Measurements from ENCODE around the gene ANKUB1.
A peak's percentile ranks its signal among the peaks of the same experiment; 100 is the strongest.

Gene ANKUB1

DNA sequence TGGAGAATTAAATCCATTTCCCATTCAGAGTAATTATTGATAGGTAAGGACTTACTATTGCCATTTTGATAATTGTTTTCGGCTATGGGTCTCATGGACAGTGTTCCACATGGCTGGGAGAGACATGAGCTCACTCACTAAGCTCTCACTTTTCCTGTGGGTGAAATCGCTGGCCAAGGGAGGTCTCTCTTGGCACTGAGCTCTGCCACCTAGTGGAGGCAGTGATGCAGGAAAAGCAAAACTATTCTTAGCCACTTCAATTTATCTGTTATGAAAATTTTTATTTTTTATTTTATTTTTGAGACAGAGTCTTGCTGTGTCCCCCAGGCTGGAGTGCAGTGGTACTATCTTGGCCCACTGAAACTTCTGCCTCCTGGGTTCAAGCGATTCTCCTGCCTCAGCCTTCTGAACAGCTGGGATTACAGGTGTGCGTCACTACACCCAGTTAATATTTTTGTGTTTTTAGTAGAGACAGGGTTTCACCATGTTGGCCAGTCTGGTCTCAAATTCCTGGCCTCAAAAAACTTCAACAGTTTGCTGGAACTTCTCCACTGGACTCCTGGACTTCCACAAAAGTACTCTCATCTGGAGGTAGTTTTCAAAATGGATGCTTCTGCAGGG lies 16.0 kb upstream of the ANKUB1 start:
- peak; percentile 83 for DNase-seq

GRCh38 chr3:149806171-149806778 lies 13.9 kb upstream of the ANKUB1 start:
- no peak for DNase-seq

DNA sequence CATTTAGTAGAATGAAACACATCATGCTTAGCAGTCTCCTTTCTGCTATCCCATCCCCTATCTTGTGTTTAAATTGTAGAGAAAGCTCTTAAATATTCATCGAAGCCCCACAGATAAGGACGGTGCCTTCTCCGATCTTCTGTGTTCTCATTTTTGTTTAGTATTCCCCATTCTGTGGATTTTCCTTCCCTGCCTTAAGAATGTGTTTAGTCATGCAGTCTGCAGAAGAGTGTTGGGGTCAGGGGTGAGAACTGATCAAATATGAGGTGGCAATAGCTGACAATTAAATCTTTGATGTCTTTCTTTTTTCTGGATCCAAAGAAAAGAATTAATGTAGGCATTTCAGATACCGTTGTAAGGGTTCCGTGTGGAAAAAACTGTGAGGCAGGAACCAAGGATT lies 9.3 kb upstream of the ANKUB1 start:
- no peak for DNase-seq

DNA sequence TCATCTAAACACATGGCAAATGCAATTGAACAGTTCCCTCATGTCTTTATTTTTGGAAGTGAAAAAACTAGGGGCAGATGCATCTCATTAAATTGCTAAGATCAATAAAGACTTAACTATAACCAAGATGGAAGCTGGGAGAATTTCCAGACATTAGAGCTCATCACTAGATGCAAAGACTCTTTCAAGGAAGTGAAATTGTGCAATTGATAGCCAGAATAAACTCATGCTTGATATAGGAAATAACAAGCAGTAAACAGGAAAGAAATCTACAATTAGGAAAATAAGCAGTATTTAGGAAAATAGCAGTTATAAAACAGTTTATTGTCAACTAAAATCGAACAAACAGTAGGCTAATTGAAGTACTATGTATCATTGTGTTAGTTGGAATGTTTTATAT lies 8.8 kb upstream of the ANKUB1 start:
- no peak for DNase-seq

- no peak for DNase-seq
Observed at GRCh38 chr3:149800693-149801092, 8.3 kb upstream of the ANKUB1 start.

DNA sequence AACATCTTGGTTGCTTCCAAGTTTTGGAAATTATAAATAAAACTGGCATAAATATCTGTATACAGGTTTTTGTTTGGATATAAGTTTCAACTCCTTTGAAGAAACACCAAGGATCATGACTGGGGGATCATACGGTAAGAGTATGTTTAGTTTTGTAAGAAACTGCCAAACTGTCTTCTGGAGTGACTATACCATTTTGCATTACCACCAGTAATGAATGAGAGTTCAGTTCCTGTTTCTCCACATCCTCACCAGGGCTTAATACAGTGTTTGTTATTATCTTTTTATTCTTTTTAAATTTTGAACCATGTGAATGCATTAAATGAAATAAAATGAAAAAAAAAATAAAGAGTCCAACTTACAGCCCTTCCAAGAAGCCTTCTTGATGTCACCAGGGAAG lies 3.7 kb upstream of the ANKUB1 start:
- no peak for DNase-seq

GRCh38 chr3:149790698-149791097 lies 1.7 kb downstream of the ANKUB1 start:
- no peak for DNase-seq

- no peak for DNase-seq
Observed at GRCh38 chr3:149790268-149790667, 2.1 kb downstream of the ANKUB1 start.

DNA sequence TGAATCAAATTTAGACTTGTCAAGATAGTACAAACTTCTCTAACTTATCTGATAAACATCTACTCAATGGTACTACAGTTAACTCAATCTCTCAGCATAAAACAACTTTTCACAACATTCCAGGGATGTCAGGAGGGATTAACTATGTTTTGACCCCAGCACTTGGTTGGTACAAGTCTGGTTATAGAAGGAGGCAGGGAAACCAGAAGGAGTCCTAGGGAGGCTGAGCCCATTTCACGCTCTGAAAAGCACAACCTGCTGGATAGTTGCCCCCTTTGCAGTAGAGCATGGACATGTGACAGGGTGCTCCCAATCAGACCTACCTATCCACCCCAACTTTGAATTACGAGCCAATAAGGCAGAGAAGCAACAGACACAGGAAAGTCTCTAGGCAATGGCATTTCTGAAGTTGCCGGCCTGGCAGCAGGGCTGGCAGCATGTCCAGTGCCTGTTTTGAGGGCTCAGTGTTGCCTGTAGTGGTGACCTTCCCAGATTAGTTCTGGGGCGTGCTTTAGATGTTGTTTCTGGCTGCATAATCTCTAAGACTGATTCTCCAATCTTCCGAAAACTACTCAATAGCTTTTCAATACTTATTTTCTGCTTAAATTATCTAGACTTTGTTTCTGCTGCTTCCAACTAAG lies 8.2 kb downstream of the ANKUB1 start:
- no peak for DNase-seq

DNA sequence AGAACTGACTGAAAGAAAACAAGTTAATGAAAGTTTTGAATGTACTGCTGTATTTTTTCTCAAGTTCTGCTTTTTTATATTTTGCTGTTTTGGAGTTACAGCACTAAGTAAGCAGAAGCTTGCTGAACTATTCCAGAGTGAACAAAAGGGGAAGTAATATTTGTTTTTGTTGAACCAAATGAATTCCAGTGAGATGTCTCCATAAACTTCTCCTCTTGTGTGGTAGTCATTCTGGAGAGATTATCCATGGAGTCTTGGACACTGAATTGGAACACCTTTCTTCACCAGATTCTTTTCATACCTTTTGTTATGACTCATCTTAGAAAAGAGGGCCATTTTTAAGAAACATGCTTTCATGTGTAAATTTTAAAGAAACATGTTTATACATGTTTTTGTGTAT lies 8.8 kb downstream of the ANKUB1 start:
- no peak for DNase-seq

GRCh38 chr3:149781741-149782140 lies 10.6 kb downstream of the ANKUB1 start:
- no peak for DNase-seq

DNA sequence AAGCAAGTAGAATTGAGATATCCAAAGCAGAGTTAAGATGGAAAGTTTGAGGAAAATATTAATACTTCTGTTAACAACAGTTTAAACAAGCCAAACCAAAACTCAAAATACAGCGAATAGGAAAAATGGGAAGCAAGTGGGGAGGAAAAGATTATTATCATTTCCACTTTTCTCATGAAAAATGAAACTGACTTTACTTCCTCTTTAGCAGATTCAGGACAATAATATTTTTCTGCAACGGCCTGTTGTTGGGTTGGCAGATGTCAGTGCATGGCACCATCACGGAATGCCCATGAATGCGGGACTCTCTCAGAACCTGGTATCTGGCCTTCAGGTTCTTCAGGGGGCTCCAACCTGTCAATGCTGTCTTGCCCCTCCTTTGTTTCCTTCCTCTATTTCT lies 11.1 kb downstream of the ANKUB1 start:
- peak; percentile 50 for DNase-seq

DNA sequence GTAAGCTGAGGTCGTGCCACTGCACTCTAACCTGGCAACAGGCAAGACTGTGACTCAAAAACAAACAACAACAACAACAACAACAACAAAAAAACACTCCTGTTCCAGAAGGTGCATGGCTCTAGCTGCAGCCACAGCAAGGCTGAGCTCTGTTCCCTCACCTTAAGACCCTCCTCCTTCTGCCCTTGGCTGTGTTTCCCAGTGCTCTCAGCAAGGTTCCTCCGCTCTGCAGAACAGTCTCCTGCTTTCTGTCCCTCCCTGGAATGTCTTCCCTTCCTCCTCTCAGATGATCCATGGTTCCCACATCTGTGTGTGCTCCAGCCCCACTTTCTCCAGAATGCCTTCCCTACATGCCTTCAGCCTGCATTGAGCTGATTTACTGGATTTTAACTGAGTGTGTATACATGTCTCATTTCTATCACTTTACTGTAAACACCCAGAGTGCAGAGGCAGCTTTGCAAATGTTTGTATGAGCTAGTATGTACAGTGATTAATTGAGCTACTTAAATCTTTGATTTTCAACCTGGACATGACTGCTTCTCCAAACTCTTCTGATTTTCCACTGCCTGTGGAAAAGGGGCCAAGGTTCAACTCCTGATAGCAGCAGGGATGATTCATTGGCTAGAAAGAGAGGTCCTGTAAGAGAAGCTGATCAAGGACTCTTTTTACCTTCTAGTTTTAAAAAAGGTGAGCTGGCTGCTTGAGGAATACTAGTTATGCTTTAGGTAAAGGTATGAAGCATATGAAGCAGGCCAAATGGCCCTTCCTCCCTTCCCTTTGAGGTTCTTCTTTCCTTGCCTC lies 14.7 kb downstream of the ANKUB1 start:
- DNase-seq, result no peak

- DNase-seq, result no peak
Observed at GRCh38 chr3:149776170-149776569, 16.2 kb downstream of the ANKUB1 start.

- DNase-seq, result no peak
Observed at GRCh38 chr3:149772861-149773260, 19.5 kb downstream of the ANKUB1 start.

GRCh38 chr3:149771652-149772271 lies 20.6 kb downstream of the ANKUB1 start:
- DNase-seq, result peak; percentile 64

GRCh38 chr3:149770246-149770645 lies 22.1 kb downstream of the ANKUB1 start:
- no peak for DNase-seq

DNA sequence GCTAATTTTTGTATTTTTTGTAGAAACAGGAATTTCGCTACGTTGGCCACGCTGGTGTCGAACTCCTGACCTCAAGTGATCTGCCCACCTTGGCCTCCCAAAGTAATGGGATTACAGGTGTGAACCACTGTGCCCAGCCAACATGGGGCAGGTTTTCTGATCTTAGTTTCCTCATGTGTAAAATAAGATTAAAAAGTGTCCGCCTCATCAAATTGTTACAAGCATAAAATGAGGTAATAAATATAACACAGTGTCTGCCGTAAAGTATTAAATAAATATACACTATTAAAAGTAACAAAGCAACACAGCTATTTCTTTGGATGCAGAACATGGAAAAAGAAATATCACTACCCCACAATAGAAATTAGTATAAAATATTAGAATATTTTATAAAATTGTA lies 23.6 kb downstream of the ANKUB1 start:
- DNase-seq, result no peak

DNA sequence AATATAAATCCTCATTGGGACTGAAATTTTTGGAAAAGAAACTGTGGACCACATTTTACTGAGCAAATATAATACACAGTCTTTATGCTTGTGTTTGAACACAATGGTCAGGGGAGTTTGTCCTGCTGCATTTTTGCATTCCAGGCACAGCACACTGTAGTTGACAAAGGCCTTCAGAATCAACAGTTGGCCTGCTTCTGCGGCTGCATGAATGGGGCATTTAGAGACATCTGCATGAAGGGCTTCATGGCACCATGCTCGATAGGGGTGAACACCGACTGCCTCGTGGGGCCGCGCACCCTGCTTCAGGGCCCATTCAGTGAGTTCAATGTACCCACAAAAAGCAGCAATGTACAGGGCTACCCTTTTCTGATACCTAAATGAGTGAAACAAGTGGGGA lies 24.6 kb downstream of the ANKUB1 start:
- DNase-seq, result no peak

DNA sequence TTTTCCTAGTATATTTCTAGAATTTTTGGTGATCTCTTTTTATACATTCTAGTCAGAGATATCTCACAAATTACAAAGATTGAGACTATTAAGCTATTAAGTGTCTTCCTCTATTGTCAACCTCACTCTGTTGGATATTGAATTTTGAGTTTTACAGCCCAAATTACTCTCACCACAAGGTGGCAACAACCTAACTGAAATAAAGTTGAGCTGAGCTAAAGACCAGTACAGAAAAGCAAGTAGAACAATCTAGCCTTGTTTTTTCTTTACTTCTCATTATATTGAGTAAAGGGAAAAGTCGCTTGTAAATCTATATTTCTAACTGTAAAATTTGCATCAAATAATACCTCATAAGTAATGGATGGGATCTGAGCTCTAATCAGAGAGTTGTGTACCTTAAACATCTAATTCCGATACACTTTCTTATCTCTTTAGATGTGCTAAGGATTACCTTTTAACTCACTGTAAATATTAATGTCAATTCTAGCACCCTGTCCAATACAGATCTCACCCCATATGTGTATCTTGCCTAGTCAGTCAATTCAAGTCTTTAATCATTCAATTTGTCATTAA lies 26.5 kb downstream of the ANKUB1 start:
- DNase-seq, result peak; percentile 35

DNA sequence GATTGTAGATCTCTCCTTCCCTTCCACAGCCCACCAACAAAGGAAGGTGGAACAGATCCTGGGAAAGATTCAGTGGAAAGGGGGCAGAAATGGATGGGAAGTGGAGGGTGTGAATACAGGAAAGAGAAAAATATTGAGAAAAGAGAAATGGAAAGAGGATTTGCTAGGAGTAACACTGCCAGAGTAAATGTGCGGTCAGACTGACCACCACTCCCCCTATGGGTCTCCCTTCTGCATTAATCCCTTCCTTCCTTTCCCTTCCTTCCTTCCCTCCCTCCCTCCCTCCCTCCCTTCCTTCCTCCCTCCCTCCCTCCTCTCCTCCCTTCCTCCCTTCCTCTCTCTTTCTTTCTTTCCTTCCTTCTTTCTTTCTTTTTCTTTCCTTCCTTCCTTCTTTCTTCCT lies 28.1 kb downstream of the ANKUB1 start:
- no peak for DNase-seq

- DNase-seq, result no peak
Observed at GRCh38 chr3:149763565-149764195, 28.7 kb downstream of the ANKUB1 start.
